Measurements from ENCODE around the gene TANGO6.

- TF ChIP-seq RFX5 (IDR thresholded peaks at IDR 0.05) (no peak), MYC (IDR thresholded peaks at IDR 0.05; ENCODE audit: borderline replicate concordance, low read length) (no peak), POLR2AphosphoS2 (conservative IDR thresholded peaks at IDR 0.05; ENCODE audit: low read length) (no peak), RAD21 (conservative IDR thresholded peaks at IDR 0.05 in 1 of 2, IDR thresholded peaks at IDR 0.05 in 1 of 2) (no peak), USF2 (IDR thresholded peaks at IDR 0.05) (no peak), POLR2A (IDR thresholded peaks at IDR 0.05; ENCODE audit: low read length) (no peak), SMC3 (IDR thresholded peaks at IDR 0.05) (no peak), MAFK (IDR thresholded peaks at IDR 0.05; ENCODE audit: partially characterized antibody) (no peak), EP300 (IDR thresholded peaks at IDR 0.05) (0 out of 5 replicates have a peak, but pooled peaks of 1 of the 2 experiments have one; percentile 6), JUN (IDR thresholded peaks at IDR 0.05) (no peak)
- TF ChIP-seq, protein P1, sequence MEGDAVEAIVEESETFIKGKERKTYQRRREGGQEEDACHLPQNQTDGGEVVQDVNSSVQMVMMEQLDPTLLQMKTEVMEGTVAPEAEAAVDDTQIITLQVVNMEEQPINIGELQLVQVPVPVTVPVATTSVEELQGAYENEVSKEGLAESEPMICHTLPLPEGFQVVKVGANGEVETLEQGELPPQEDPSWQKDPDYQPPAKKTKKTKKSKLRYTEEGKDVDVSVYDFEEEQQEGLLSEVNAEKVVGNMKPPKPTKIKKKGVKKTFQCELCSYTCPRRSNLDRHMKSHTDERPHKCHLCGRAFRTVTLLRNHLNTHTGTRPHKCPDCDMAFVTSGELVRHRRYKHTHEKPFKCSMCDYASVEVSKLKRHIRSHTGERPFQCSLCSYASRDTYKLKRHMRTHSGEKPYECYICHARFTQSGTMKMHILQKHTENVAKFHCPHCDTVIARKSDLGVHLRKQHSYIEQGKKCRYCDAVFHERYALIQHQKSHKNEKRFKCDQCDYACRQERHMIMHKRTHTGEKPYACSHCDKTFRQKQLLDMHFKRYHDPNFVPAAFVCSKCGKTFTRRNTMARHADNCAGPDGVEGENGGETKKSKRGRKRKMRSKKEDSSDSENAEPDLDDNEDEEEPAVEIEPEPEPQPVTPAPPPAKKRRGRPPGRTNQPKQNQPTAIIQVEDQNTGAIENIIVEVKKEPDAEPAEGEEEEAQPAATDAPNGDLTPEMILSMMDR (IDR thresholded peaks at IDR 0.05): no peak
- TF ChIP-seq, protein P2, sequence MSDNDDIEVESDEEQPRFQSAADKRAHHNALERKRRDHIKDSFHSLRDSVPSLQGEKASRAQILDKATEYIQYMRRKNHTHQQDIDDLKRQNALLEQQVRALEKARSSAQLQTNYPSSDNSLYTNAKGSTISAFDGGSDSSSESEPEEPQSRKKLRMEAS (IDR thresholded peaks at IDR 0.05): no peak
These were observed 197.0 kb downstream of the TANGO6 start for GRCh38 chr16:69040144-69040909.
